Dendritic cell treated with granulocyte-macrophage colony-stimulating factor and Interleukin-4, amounts not matched to agents 40 ng/mL and 50 ng/mL, for 4 days (primary cell): Measurements from ENCODE around the gene PNISR.

Source experiments
- H3K27ac Mint-ChIP-seq: one replicate; pipeline ENCODE4 v1.8.0; 2022; ENCODE audit warnings: mild to moderate bottlenecking, mixed read lengths
- H3K27me3 Mint-ChIP-seq: one replicate; pipeline ENCODE4 v1.8.0; 2022; ENCODE audit warnings: mild to moderate bottlenecking, mixed read lengths
- H3K36me3 Mint-ChIP-seq: one replicate; pipeline ENCODE4 v1.8.0; 2022; ENCODE audit warnings: low read depth, mixed read lengths
- H3K4me1 Mint-ChIP-seq: one replicate; pipeline ENCODE4 v1.8.0; 2022; ENCODE audit warnings: low read depth, mixed read lengths
- H3K4me3 Mint-ChIP-seq: one replicate; pipeline ENCODE4 v1.8.0; 2022; ENCODE audit warnings: mild to moderate bottlenecking, moderate library complexity, mixed read lengths
- H3K9me3 Mint-ChIP-seq: one replicate; pipeline ENCODE4 v1.8.0; 2022; ENCODE audit warnings: mixed read lengths
- intact Hi-C: fragments of 100-400 bp; cut with micrococcal nuclease; formaldehyde crosslinking; loops from one replicate; pipeline ENCODE4 v1.15.0; 2022

The PNISR gene

GRCh38 chr6:99390896-99391295 is 34.2 kb downstream of the PNISR start:
- Mint-ChIP-seq H3K27me3 (no peaks in the 10 kb centered on the region), H3K27ac (no peak overlapping the region), H3K4me1 (no peaks in the 10 kb centered on the region), H3K9me3 (no peaks in the 10 kb centered on the region), H3K4me3 (no peak overlapping the region), H3K36me3 (peaks cover 5% of the 10 kb centered on the region)
- intact Hi-C loops: no loop called here

- H3K27me3 Mint-ChIP-seq: no peaks in the 10 kb centered on the region
- no peaks in the 10 kb centered on the region for H3K36me3 Mint-ChIP-seq
- intact Hi-C loops: no loop called here
- no peaks in the 10 kb centered on the region for H3K4me1 Mint-ChIP-seq
- no peak overlapping the region for H3K27ac Mint-ChIP-seq
- no peaks in the 10 kb centered on the region for H3K9me3 Mint-ChIP-seq
- no peak overlapping the region for H3K4me3 Mint-ChIP-seq
Measured at GRCh38 chr6:99384507-99384906, 40.6 kb downstream of the PNISR start.

GRCh38 chr6:99378636-99379035 is 46.5 kb downstream of the PNISR start:
- intact Hi-C loops: no loop called here
- no peak overlapping the region for H3K27ac Mint-ChIP-seq
- H3K4me1 Mint-ChIP-seq: no peaks in the 10 kb centered on the region
- no peaks in the 10 kb centered on the region for H3K36me3 Mint-ChIP-seq
- no peaks in the 10 kb centered on the region for H3K27me3 Mint-ChIP-seq
- H3K4me3 Mint-ChIP-seq: no peak overlapping the region
- no peaks in the 10 kb centered on the region for H3K9me3 Mint-ChIP-seq

GRCh38 chr6:99369533-99369932 is 55.6 kb downstream of the PNISR start:
- Mint-ChIP-seq H3K4me3 (no peak overlapping the region), H3K4me1 (no peaks in the 10 kb centered on the region)
- intact Hi-C loops: no loop called here

DNA sequence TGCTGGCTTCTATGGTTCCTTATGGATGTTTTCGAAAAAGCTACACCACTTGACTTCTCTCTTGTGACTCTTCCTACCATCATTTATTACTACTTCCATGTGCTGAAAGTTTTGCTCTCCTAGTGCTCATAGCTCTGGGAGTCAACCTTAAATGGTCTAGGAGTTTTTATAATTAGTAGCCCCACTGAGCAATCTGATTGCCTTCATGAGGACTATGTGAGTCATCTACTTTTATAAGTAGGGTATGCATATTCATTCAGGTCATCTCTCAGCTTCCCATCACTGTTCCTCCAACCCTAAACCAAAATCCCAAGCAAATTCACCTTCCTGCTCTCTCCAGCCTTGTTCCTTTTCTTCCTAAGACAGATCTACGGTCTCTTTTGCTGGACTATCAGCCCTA is 58.3 kb downstream of the PNISR start:
- intact Hi-C loops: no loop called here
- Mint-ChIP-seq H3K9me3 (no peaks in the 10 kb centered on the region), H3K27me3 (peaks cover 6% of the 10 kb centered on the region), H3K27ac (no peak overlapping the region), H3K36me3 (no peaks in the 10 kb centered on the region), H3K4me3 (no peak overlapping the region), H3K4me1 (no peaks in the 10 kb centered on the region)

More at GRCh38 chr6:99369533-99369932, 55.6 kb downstream of the PNISR start:
- no peak overlapping the region for H3K27ac Mint-ChIP-seq
- H3K9me3 Mint-ChIP-seq: no peaks in the 10 kb centered on the region
- no peaks in the 10 kb centered on the region for H3K36me3 Mint-ChIP-seq
- peaks cover 3% of the 10 kb centered on the region for H3K27me3 Mint-ChIP-seq

DNA sequence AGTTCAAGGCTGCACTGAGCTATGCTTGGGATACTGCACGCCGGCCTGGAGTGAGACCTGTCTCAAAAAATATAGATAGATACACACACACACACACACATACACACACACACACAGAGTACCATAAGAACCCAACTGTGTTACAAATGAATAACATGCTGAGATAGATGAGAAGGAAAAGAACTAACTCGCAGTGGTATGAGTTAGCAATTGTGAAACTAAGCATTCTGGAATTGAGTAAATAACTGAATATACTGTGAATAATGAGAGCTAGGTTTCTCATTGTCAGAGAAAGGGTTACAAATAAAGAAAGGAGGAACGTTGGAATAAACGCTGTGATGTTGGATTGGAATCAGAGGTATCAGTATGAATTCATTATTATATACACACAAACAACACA is 61.1 kb downstream of the PNISR start:
- intact Hi-C loops: no loop called here
- H3K36me3 Mint-ChIP-seq: no peaks in the 10 kb centered on the region
- H3K9me3 Mint-ChIP-seq: no peaks in the 10 kb centered on the region
- no peaks in the 10 kb centered on the region for H3K4me1 Mint-ChIP-seq
- no peak overlapping the region for H3K4me3 Mint-ChIP-seq
- H3K27ac Mint-ChIP-seq: no peak overlapping the region
- peaks cover 17% of the 10 kb centered on the region for H3K27me3 Mint-ChIP-seq

GRCh38 chr6:99362678-99363268 is 62.3 kb downstream of the PNISR start:
- Mint-ChIP-seq H3K9me3 (no peaks in the 10 kb centered on the region), H3K36me3 (no peaks in the 10 kb centered on the region), H3K4me1 (no peaks in the 10 kb centered on the region), H3K27ac (no peak overlapping the region), H3K27me3 (peaks cover 17% of the 10 kb centered on the region), H3K4me3 (no peak overlapping the region)
- intact Hi-C loops: no loop called here

DNA sequence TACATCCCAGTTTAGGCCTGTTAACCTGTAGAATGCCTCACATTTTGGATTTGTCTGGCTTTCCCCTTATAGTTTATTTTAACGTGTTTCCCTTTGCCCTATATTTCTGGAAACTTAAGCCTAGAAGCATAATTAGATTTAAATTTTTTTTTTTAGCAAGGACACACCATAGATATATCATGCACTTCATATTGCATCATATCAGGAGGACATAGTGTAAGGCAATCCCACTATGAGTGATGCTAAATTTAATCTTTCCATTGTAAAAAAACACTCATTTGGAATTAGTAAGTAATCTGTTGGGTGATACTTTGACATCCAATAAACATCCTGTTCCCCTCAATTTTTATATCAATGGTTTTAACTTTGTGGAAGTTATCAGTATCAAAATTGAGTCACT is 65.3 kb downstream of the PNISR start:
- no peaks in the 10 kb centered on the region for H3K4me1 Mint-ChIP-seq
- no peak overlapping the region for H3K4me3 Mint-ChIP-seq
- no peaks in the 10 kb centered on the region for H3K9me3 Mint-ChIP-seq
- H3K27ac Mint-ChIP-seq: no peak overlapping the region
- H3K27me3 Mint-ChIP-seq: peaks cover 28% of the 10 kb centered on the region
- H3K36me3 Mint-ChIP-seq: no peaks in the 10 kb centered on the region
- intact Hi-C loops: no loop called here

GRCh38 chr6:99356641-99357040 is 68.5 kb downstream of the PNISR start:
- intact Hi-C loops: no loop called here
- no peak overlapping the region for H3K4me3 Mint-ChIP-seq
- H3K4me1 Mint-ChIP-seq: no peaks in the 10 kb centered on the region
- H3K36me3 Mint-ChIP-seq: no peaks in the 10 kb centered on the region
- H3K27ac Mint-ChIP-seq: no peak overlapping the region
- no peaks in the 10 kb centered on the region for H3K9me3 Mint-ChIP-seq
- peaks cover 41% of the 10 kb centered on the region for H3K27me3 Mint-ChIP-seq

GRCh38 chr6:99354983-99355382 is 70.1 kb downstream of the PNISR start:
- H3K27me3 Mint-ChIP-seq: peaks cover 49% of the 10 kb centered on the region
- intact Hi-C loops: no loop called here
- no peaks in the 10 kb centered on the region for H3K4me1 Mint-ChIP-seq
- H3K4me3 Mint-ChIP-seq: no peak overlapping the region
- H3K36me3 Mint-ChIP-seq: no peaks in the 10 kb centered on the region
- no peak overlapping the region for H3K27ac Mint-ChIP-seq
- no peaks in the 10 kb centered on the region for H3K9me3 Mint-ChIP-seq

DNA sequence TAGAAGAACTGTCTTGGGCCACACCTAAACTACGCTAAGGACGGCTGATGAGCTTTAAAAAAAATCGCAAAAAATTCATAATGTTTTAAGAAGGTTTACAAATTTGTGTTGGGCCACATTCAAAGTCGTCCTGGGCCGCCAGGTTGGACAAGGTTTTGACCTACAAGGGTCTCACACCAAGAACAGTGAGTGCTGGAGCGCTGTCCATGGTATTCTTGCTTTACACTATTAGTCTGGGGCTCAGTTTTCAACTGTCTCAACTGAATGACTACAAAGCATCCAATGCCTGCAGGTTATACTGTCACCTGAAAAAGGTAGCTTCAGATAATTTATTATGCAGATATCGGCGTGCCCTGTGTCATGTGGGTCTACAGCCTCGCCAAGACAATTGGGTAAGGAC is 72.0 kb downstream of the PNISR start:
- H3K4me1 Mint-ChIP-seq: no peaks in the 10 kb centered on the region
- H3K4me3 Mint-ChIP-seq: no peak overlapping the region

DNA sequence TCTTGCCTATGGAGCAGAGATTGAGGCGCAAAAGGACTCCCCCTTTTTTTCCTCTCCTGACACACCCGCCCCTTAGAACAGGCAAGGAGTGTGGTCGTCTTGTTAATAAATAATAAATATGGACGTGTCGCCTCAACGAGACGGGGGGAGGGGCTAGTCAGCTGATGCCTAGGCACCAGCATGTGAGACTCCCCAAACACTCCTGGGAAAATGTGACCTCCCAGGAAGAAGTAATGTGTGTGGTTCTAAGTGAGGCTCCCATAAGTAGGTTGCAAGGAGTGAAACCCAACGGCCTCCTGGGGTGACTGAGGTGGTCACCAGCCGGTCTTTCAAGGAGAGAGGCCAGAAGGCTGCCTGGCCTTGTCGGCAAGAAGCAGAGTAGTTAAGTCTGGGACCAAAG is 74.5 kb downstream of the PNISR start:
- H3K36me3 Mint-ChIP-seq: no peaks in the 10 kb centered on the region
- peaks cover 72% of the 10 kb centered on the region for H3K27me3 Mint-ChIP-seq
- intact Hi-C loops: no loop called here
- H3K9me3 Mint-ChIP-seq: no peaks in the 10 kb centered on the region
- no peak overlapping the region for H3K4me3 Mint-ChIP-seq
- H3K27ac Mint-ChIP-seq: no peak overlapping the region
- H3K4me1 Mint-ChIP-seq: no peaks in the 10 kb centered on the region

More for the DNA sequence above, 72.0 kb downstream of the PNISR start:
- Mint-ChIP-seq H3K36me3 (no peaks in the 10 kb centered on the region), H3K9me3 (no peaks in the 10 kb centered on the region), H3K27ac (no peak overlapping the region), H3K27me3 (peaks cover 60% of the 10 kb centered on the region)
- intact Hi-C loops: no loop called here

DNA sequence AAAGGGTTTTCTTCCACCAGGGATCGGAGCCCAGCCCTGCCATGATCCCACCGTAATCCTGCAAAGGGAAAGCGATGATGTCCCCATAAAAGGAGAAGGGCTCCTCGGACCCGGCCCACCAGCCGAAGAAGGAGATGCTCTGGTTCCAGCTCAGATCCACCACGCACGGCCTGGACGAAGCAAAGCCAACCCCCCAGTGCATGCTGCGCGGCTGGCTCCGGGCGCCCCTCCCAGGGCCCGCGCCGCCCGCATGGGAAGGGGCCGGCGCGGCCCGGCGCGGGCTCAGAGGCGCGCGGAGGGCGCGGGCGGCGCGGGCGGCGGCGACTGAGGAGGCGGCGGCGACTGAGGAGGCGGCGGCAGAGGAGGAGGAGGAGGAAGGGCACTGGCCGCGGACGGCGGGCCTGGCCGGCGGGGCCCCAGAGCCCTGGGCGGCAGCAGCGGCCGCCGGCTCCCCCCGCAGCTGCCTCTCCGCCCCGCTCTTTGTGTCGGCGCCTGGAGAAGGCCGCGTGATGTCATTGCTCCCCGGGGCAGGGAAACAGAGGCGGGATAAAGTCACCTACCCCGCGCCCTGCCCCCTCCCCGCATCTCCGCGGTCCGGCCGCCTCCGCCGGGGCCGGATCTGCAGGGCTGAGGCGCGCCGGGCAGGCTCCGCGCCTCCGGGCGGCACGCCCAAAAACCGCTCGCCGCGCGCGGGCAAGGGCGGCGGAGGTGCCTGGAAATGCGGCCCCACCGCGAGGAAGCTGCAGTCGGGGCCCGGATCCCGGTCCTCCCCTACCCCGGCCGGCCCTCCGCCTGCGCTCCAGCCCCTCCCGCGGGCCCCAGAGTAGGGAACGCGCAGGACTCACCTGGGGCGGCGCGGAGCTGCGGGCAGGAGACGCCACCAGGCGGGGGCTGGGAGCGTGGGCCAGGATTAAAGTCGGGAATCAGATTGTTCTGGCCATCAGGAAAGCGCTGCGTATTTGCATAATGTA is 75.7 kb downstream of the PNISR start, which contains the start of gene FAXC:
Gene FAXC (minus strand): TSS at position 504 of the 971 bp plus-strand sequence. CDS start 302 bp downstream, at position 202.
- no peak within 1 kb of the TSS for H3K27ac Mint-ChIP-seq
- no peaks in the 10 kb centered on the region for H3K4me1 Mint-ChIP-seq
- no peaks in the 10 kb centered on the region for H3K36me3 Mint-ChIP-seq
- peak within 1 kb of the TSS; percentile 30 for H3K4me3 Mint-ChIP-seq
- H3K9me3 Mint-ChIP-seq: no peaks in the 10 kb centered on the region
- intact Hi-C loops: no loop called here
- peaks cover 67% of the 10 kb centered on the region for H3K27me3 Mint-ChIP-seq

DNA sequence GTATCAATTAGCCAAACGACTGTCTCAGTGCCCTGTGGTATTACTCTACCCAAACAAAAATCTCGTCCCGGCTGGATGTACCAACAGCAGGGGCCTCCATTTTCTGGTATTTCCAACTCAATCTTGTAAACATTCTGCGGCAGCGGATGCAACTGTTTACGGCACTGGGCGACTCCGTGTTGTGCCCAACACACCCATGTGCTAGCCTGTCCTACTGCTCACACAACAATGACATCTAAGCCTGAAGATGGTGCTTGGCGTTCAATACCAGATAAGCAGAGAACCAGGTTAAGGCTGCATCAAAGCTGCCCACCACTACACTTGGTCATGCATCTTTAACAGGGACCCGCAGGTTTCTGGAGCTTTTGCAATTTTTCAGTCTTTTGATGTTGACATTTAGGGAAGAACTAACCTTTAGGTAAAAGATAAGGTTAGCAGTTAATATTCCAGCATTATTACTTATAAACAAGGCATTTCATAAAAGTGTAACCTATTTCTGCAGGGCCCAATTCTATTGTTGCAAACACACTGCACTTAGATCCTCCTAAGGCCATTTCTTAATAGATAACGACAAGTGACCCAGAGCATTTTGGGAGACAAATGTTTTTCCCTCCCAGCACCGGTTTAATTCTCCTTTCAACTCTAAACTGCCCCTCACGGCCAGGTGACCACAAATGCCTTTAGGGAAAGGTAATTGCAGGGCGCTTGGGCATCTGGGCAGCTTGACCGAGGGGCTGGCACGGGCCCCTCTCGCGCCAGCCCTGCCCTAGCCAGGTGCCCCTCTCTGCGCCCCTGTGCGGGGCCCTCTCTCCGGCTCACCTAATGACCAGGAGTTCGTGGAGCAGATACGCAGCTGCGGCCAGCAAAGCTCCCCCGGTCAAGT is 76.6 kb downstream of the PNISR start:
- H3K9me3 Mint-ChIP-seq: no peaks in the 10 kb centered on the region
- H3K36me3 Mint-ChIP-seq: no peaks in the 10 kb centered on the region
- H3K27me3 Mint-ChIP-seq: peaks cover 68% of the 10 kb centered on the region
- intact Hi-C loops: no loop called here
- H3K27ac Mint-ChIP-seq: no peak overlapping the region
- H3K4me3 Mint-ChIP-seq: peak overlapping the region; percentile 30
- H3K4me1 Mint-ChIP-seq: no peaks in the 10 kb centered on the region
